Activated T-helper 2 cell treated with anti-CD3 and anti-CD28 coated beads, Interferon-gamma antibody, Interleukin-2, Interleukin-4, amounts not matched to agents 10 μg/mL and 5 μg/mL and 100 μg/mL, durations not matched to agents 14 hours and 24 hours and 36 hours (primary cell): Measurements from ENCODE around the gene KCNIP4. TPM values are rescaled to one million over a fixed set of nuclear protein-coding genes. Genes with fewer than 3 reads are reported as not detected.
"Not testable (repeated sequence)": the region's sequence is repeated elsewhere in the genome, so short reads cannot be mapped to it uniquely, and the experiment has no call there.

Source experiments
- DNase-seq: peaks from one replicate; pipeline ENCODE4 v3.0.0; 2021; ENCODE audit warnings: low spot score
- H3K27ac Mint-ChIP-seq: one replicate; pipeline ENCODE4 v1.8.0; 2021; ENCODE audit warnings: mixed read lengths
- H3K27me3 Mint-ChIP-seq: one replicate; pipeline ENCODE4 v1.8.0; 2021; ENCODE audit warnings: low read depth, mixed read lengths
- H3K36me3 Mint-ChIP-seq: one replicate; pipeline ENCODE4 v1.8.0; 2021; ENCODE audit warnings: low read depth, mixed read lengths
- H3K4me1 Mint-ChIP-seq: one replicate; pipeline ENCODE4 v1.8.0; 2021; ENCODE audit warnings: low read depth, mixed read lengths
- H3K4me3 Mint-ChIP-seq: one replicate; pipeline ENCODE4 v1.8.0; 2021; ENCODE audit warnings: low read depth, mild to moderate bottlenecking, moderate library complexity, mixed read lengths
- H3K9me3 Mint-ChIP-seq: one replicate; pipeline ENCODE4 v1.8.0; 2021; ENCODE audit warnings: mixed read lengths
- intact Hi-C: fragments of 100-400 bp; cut with micrococcal nuclease; formaldehyde crosslinking; loops from one replicate; pipeline ENCODE4 v1.15.1; 2023
- total RNA-seq: library from RNA; stranded (reverse); gene quantifications from 2 replicates; pipeline ENCODE4 v1.2.3, GENCODE V29; 2022

KCNIP4 gene
- total RNA-seq, 1 donor from 2014 or later, result not detected

GRCh38 chr4:20840648-20841190, 1107.9 kb downstream of the KCNIP4 start:
- peaks cover 12% of the 10 kb centered on the region for H3K9me3 Mint-ChIP-seq
- H3K27me3 Mint-ChIP-seq, result no peaks in the 10 kb centered on the region
- H3K4me1 Mint-ChIP-seq, result no peaks in the 10 kb centered on the region
- DNase-seq, result no peak
- no peaks in the 10 kb centered on the region for H3K36me3 Mint-ChIP-seq
- H3K4me3 Mint-ChIP-seq, result no peak overlapping the region
- H3K27ac Mint-ChIP-seq, result no peak overlapping the region
- intact Hi-C loops, result no loop called here

- Mint-ChIP-seq H3K9me3 (peaks cover 12% of the 10 kb centered on the region), H3K27ac (no peak overlapping the region), H3K4me1 (no peaks in the 10 kb centered on the region), H3K27me3 (no peaks in the 10 kb centered on the region), H3K4me3 (no peak overlapping the region), H3K36me3 (no peaks in the 10 kb centered on the region)
- no peak for DNase-seq
- intact Hi-C loops, result no loop called here
These were observed 1108.6 kb downstream of the KCNIP4 start for GRCh38 chr4:20839957-20840356.

DNA sequence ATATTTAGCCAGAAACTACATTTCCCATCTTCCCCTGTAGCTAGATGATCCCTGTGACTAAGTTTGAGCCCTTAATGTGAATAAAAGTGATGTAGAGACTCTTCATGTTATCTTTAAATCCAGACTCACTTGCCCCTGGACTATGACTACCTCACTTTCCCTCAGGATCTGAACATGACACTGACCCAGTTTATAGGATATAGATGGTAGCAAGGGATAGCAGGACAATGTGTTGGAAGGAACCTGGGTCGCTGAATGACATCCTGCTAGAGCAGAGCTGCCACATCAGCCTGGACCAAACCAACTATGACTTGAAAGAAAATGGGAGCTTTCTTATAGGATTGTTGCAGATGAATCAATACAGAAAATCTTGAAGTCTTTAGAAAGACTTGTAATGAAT, 1110.1 kb downstream of the KCNIP4 start:
- no peak overlapping the region for H3K4me3 Mint-ChIP-seq
- no peak overlapping the region for H3K27ac Mint-ChIP-seq
- intact Hi-C loops, result no loop called here

GRCh38 chr4:20832826-20833225, 1115.7 kb downstream of the KCNIP4 start:
- Mint-ChIP-seq H3K36me3 (no peaks in the 10 kb centered on the region), H3K4me1 (no peaks in the 10 kb centered on the region), H3K4me3 (no peak overlapping the region), H3K27me3 (no peaks in the 10 kb centered on the region), H3K27ac (no peak overlapping the region), H3K9me3 (no peaks in the 10 kb centered on the region)
- DNase-seq, result no peak
- intact Hi-C loops, result no loop called here

More for the DNA sequence above, 1110.1 kb downstream of the KCNIP4 start:
- no peaks in the 10 kb centered on the region for H3K36me3 Mint-ChIP-seq
- no peaks in the 10 kb centered on the region for H3K4me1 Mint-ChIP-seq
- DNase-seq, result no peak
- H3K9me3 Mint-ChIP-seq, result peaks cover 12% of the 10 kb centered on the region
- H3K27me3 Mint-ChIP-seq, result no peaks in the 10 kb centered on the region

DNA sequence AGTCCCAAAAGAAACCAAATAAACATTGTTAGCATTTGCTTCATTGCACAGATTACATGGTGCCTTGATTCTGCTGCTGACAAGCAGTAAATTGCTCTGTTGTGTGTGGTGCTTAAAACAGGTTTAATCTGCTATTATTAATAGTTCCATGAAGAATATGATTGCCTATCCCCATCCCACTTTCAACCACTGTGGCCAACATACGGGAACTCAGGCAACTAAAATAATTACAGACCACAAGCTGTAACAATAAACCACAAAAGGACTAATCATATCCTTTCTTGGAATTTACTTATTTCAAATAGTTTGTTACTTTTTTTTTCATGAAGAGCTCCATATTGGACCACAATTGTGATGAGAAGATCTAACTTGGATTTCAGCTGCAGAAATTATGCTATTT, 1116.8 kb downstream of the KCNIP4 start:
- no peak overlapping the region for H3K4me3 Mint-ChIP-seq
- intact Hi-C loops, result no loop called here
- no peaks in the 10 kb centered on the region for H3K4me1 Mint-ChIP-seq
- no peaks in the 10 kb centered on the region for H3K36me3 Mint-ChIP-seq
- DNase-seq, result no peak
- H3K9me3 Mint-ChIP-seq, result no peaks in the 10 kb centered on the region
- H3K27ac Mint-ChIP-seq, result no peak overlapping the region
- H3K27me3 Mint-ChIP-seq, result no peaks in the 10 kb centered on the region

DNA sequence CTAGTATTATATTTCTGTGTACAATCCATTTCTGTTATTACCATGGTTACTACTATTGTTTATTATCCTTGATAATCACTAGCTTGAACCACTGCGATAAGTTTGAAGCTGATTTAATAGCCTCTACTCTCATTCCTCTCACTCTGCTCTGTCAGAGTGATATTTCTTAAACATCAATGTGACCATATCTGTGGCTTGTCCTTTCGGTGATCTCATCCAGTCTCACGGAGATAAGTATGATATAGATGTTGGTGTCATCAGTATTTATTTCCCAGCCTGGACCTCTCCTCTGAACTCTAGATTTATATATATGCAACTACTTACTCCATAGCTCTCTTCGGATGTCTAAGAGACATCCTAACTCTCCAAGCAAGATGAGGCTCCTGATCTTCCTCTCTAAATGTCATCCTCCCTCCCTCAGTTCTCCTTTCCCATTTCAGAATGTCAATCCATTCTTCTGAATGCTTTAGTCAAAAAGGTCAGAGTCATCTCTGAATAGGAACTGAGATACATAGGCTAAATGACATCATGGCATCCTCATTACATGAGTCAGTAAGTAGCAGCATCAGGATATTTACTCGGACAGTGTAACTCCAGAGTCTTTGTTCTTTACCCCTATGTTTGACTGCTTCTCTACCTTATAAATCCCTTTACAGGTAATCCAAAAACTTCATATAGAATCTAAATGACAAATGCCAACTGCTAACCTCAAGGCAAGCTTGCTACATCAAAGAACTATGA, 1118.8 kb downstream of the KCNIP4 start:
- no peaks in the 10 kb centered on the region for H3K36me3 Mint-ChIP-seq
- H3K4me1 Mint-ChIP-seq, result no peaks in the 10 kb centered on the region
- no peaks in the 10 kb centered on the region for H3K27me3 Mint-ChIP-seq
- DNase-seq, result no peak
- H3K9me3 Mint-ChIP-seq, result peaks cover 7% of the 10 kb centered on the region
- H3K4me3 Mint-ChIP-seq, result no peak overlapping the region
- intact Hi-C loops, result no loop called here
- H3K27ac Mint-ChIP-seq, result no peak overlapping the region

DNA sequence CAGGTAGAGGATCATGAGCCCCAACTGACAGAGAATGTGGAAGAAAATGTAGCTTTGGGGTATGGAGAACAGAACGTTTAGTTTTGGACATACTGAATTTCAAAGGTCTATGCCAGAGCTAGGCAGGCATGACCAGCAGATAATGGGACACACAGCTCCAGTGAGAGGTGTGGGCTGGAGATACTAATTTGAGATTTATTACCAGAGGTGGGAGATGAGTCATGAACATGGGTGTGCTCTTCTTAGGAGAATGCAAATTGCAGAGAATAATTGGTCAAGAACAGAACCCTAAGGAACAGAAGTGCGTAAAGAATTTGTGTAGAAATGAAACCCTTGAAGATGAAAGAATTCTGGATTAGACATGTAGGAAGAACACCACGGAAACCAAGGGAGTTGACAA, 1123.1 kb downstream of the KCNIP4 start:
- no peak for DNase-seq
- no peaks in the 10 kb centered on the region for H3K27me3 Mint-ChIP-seq
- no peaks in the 10 kb centered on the region for H3K4me1 Mint-ChIP-seq
- peaks cover 7% of the 10 kb centered on the region for H3K9me3 Mint-ChIP-seq
- no peak overlapping the region for H3K4me3 Mint-ChIP-seq
- H3K36me3 Mint-ChIP-seq, result no peaks in the 10 kb centered on the region
- no peak overlapping the region for H3K27ac Mint-ChIP-seq
- intact Hi-C loops, result no loop called here

DNA sequence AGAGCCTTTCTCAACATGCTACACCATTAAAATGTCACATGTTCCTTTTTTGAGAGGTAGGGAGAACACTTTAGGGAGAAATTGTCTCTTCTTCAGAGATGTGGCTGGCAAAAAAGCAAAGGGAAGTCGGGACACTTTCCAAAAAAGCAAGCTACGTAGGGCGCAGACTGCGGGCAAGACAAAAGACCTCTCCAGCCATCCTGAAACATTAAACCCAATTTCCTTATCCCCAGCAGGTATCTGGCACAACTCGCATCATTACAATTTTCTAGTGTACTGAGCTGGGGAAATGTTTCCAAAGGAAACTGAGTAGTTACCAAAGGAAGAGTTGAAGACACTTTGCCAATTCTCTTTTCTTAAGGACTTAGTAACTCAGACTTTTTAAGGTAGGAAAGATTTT, 1132.3 kb downstream of the KCNIP4 start:
- H3K27me3 Mint-ChIP-seq, result no peaks in the 10 kb centered on the region
- intact Hi-C loops, result no loop called here
- no peak overlapping the region for H3K4me3 Mint-ChIP-seq
- H3K9me3 Mint-ChIP-seq, result no peaks in the 10 kb centered on the region
- H3K27ac Mint-ChIP-seq, result no peak overlapping the region
- no peaks in the 10 kb centered on the region for H3K4me1 Mint-ChIP-seq
- DNase-seq, result no peak
- no peaks in the 10 kb centered on the region for H3K36me3 Mint-ChIP-seq

- Mint-ChIP-seq H3K27me3 (no peaks in the 10 kb centered on the region), H3K36me3 (no peaks in the 10 kb centered on the region), H3K4me1 (no peaks in the 10 kb centered on the region), H3K27ac (no peak overlapping the region), H3K9me3 (no peaks in the 10 kb centered on the region), H3K4me3 (no peak overlapping the region)
- intact Hi-C loops, result no loop called here
- DNase-seq, result no peak
These were observed 1134.9 kb downstream of the KCNIP4 start for GRCh38 chr4:20813700-20814099.

GRCh38 chr4:20809812-20810211, 1138.8 kb downstream of the KCNIP4 start:
- intact Hi-C loops, result no loop called here
- no peaks in the 10 kb centered on the region for H3K4me1 Mint-ChIP-seq
- no peak for DNase-seq
- no peak overlapping the region for H3K27ac Mint-ChIP-seq
- H3K4me3 Mint-ChIP-seq, result no peak overlapping the region
- no peaks in the 10 kb centered on the region for H3K36me3 Mint-ChIP-seq
- no peaks in the 10 kb centered on the region for H3K9me3 Mint-ChIP-seq
- H3K27me3 Mint-ChIP-seq, result no peaks in the 10 kb centered on the region

- Mint-ChIP-seq H3K4me1 (no peaks in the 10 kb centered on the region), H3K9me3 (no peaks in the 10 kb centered on the region), H3K27me3 (no peaks in the 10 kb centered on the region), H3K4me3 (no peak overlapping the region), H3K27ac (no peak overlapping the region), H3K36me3 (no peaks in the 10 kb centered on the region)
- DNase-seq, result no peak
- intact Hi-C loops, result no loop called here
These were observed 1142.9 kb downstream of the KCNIP4 start for GRCh38 chr4:20805716-20806115.

DNA sequence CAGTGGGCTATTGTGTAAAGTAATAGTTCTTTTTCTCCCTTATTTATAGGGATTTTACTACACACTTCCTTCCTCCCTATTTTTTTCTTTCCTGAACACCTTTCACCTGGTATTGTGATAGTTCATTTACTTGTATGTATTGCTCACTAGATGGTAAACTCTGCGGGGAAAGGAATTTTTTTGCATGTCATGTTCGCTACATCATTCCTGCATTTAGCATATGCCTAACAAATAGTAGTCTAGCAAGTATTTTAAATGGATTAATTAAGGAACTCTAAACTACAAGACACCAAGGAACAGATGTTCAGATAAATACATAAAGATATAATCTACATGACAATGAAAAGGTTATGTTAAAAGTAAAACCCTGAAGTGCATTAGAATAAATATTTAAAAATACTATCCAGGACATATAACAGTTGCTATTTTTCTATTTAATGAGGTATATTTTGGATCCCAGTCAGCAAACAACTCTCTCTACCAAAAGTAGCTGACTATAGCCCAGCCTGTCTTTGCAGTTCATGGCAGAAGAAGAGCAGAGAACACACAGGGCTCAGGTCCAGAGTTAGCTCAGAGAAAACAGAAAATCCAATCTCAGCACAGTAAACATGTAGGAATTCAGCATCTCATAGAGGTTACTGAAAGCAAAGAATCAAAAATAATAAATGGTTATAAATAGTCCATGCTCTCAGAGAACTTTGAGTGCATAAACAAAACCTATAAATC, 1160.5 kb downstream of the KCNIP4 start:
- no peaks in the 10 kb centered on the region for H3K27me3 Mint-ChIP-seq
- no peak overlapping the region for H3K27ac Mint-ChIP-seq
- intact Hi-C loops, result no loop called here

DNA sequence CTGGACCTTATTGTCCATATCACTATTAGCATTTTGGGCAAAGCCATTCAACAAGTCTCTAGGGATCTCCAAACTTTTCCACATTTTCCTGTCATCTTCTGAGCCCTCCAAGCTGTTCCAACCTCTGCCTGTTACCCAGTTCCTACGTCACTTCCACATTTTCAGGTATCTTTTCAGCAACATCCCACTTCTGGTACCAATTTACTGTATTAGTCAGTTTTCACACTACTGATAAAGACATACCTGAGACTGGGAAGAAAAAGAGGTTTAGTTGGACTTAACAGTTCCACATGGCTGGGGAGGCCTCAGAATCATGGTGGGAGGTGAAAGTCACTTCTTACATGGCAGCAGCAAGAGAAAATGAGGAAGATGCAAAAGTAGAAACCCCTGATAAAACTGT, 1165.4 kb downstream of the KCNIP4 start:
- H3K27ac Mint-ChIP-seq, H3K4me3 Mint-ChIP-seq, intact Hi-C loops, H3K36me3 Mint-ChIP-seq, H3K4me1 Mint-ChIP-seq, H3K27me3 Mint-ChIP-seq, DNase-seq: not testable (repeated sequence)
- peaks cover 12% of the 10 kb centered on the region for H3K9me3 Mint-ChIP-seq

More for the DNA sequence above, 1160.5 kb downstream of the KCNIP4 start:
- no peak overlapping the region for H3K4me3 Mint-ChIP-seq
- DNase-seq, result no peak
- peaks cover 3% of the 10 kb centered on the region for H3K9me3 Mint-ChIP-seq
- no peaks in the 10 kb centered on the region for H3K36me3 Mint-ChIP-seq
- no peaks in the 10 kb centered on the region for H3K4me1 Mint-ChIP-seq
